ENCODE data around the gene PRDM16. TPM values are rescaled to one million over a fixed set of nuclear protein-coding genes. Genes with fewer than 3 reads are reported as not detected.

PRDM16 gene
- total RNA-seq, 1 experiment from 2014 or later, result 1.6 TPM

GRCh38 chr1:3311711-3312110, 242.7 kb downstream of the PRDM16 start:
- Mint-ChIP-seq H3K4me3 (no peak overlapping the region), H3K27me3 (ENCODE audit: low read depth) (peaks cover 30% of the 10 kb centered on the region), H3K9me3 (no peaks in the 10 kb centered on the region), H3K4me1 (peaks cover 27% of the 10 kb centered on the region), H3K27ac (no peak overlapping the region), H3K36me3 (no peaks in the 10 kb centered on the region)
- no peak for TF ChIP-seq USF2 (CRISPR knock-in tag; IDR thresholded peaks at IDR 0.05)
- no peak for TF ChIP-seq STAT6 (CRISPR knock-in tag; conservative IDR thresholded peaks at IDR 0.05; ENCODE audit: low read depth)
- no peak for TF ChIP-seq SP1 (CRISPR knock-in tag; conservative IDR thresholded peaks at IDR 0.05)
- POLR2A ChIA-PET, result no interaction called here
- DNase-seq (ENCODE audit: low spot score), result no peak
- no peak for ATAC-seq
- CTCF ChIA-PET, result interaction anchor here (1.6 kb wide), 1 partner anchor 141 kb away, joined by 3 read pairs; no protein-coding TSS in a partner anchor

- Mint-ChIP-seq H3K4me1 (peaks cover 27% of the 10 kb centered on the region), H3K4me3 (no peak overlapping the region), H3K9me3 (no peaks in the 10 kb centered on the region), H3K27ac (peak overlapping the region; percentile 57; the same call in 1 of the 2 replicates), H3K27me3 (ENCODE audit: low read depth) (peaks cover 30% of the 10 kb centered on the region), H3K36me3 (no peaks in the 10 kb centered on the region)
- TF ChIP-seq USF1 (CRISPR knock-in tag; IDR thresholded peaks at IDR 0.05) (no peak), TP53 (CRISPR knock-in tag; IDR thresholded peaks at IDR 0.05) (no peak), ZNF281 (CRISPR knock-in tag; IDR thresholded peaks at IDR 0.05) (no peak), MAX (CRISPR knock-in tag; IDR thresholded peaks at IDR 0.05) (no peak), ZNF512 (CRISPR knock-in tag; IDR thresholded peaks at IDR 0.05; ENCODE audit: borderline replicate concordance) (no peak), SMAD3 (CRISPR knock-in tag; IDR thresholded peaks at IDR 0.05; ENCODE audit: borderline replicate concordance) (no peak), GRHL2 (CRISPR knock-in tag; IDR thresholded peaks at IDR 0.05; ENCODE audit: insufficient replicate concordance, severe bottlenecking) (no peak), ZNF425 (CRISPR knock-in tag; conservative IDR thresholded peaks at IDR 0.05) (no peak), ERG (CRISPR knock-in tag; IDR thresholded peaks at IDR 0.05) (no peak), KAT7 (CRISPR knock-in tag; IDR thresholded peaks at IDR 0.05; ENCODE audit: borderline replicate concordance) (no peak)
- DNase-seq (ENCODE audit: low spot score) (no peak), ATAC-seq (no peak)
- CTCF ChIA-PET, result interaction anchor here (1.4 to 1.8 kb wide), 3 partner anchors 30 to 206 kb away, joined by 3 to 7 read pairs (median 3); no protein-coding TSS in a partner anchor
- POLR2A ChIA-PET, result no interaction called here
These were observed 243.4 kb downstream of the PRDM16 start for GRCh38 chr1:3312310-3312897.
